Measurements from ENCODE around the gene LRRK1.

DNA sequence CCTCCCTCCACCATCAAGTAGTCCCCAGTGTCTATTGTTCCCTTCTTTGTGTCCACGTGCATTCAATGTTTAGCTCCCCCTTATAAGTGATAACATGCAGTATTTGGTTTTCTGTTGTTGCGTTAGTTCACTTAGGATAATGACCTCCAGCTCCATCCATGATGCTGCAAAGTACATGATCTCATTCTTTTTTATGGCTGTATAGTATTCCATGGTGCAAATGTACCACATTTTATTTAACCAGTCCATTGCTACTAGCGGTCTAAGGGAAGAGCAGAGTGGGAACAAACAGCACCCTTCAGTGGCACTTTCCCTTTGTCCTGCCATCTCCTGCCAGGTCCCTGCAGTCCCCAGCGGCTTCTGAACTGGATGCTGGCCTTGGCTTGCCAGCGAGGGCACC is 69.1 kb downstream of the LRRK1 start:
- TF ChIP-seq, protein P1, sequence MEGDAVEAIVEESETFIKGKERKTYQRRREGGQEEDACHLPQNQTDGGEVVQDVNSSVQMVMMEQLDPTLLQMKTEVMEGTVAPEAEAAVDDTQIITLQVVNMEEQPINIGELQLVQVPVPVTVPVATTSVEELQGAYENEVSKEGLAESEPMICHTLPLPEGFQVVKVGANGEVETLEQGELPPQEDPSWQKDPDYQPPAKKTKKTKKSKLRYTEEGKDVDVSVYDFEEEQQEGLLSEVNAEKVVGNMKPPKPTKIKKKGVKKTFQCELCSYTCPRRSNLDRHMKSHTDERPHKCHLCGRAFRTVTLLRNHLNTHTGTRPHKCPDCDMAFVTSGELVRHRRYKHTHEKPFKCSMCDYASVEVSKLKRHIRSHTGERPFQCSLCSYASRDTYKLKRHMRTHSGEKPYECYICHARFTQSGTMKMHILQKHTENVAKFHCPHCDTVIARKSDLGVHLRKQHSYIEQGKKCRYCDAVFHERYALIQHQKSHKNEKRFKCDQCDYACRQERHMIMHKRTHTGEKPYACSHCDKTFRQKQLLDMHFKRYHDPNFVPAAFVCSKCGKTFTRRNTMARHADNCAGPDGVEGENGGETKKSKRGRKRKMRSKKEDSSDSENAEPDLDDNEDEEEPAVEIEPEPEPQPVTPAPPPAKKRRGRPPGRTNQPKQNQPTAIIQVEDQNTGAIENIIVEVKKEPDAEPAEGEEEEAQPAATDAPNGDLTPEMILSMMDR (IDR thresholded peaks at IDR 0.05): no peak
- TF ChIP-seq EP300 (IDR thresholded peaks at IDR 0.05): no peak

All from sigmoid colon (tissue), 4 donors.